GM20431 (cell line): ENCODE results near the gene PNPLA7.
"Not testable (repeated sequence)": the region's sequence is repeated elsewhere in the genome, so short reads cannot be mapped to it uniquely, and the experiment has no call there.

ENCODE experiments used
- in situ Hi-C: fragments of 300-500 bp; cut with MseI, MboI; formaldehyde crosslinking; loops from one replicate; pipeline ENCODE4 v1.15.0; 2020; ENCODE audit warnings: low sequenced_read_pairs; ENCODE audit not compliant: unreplicated experiment

The PNPLA7 gene

DNA sequence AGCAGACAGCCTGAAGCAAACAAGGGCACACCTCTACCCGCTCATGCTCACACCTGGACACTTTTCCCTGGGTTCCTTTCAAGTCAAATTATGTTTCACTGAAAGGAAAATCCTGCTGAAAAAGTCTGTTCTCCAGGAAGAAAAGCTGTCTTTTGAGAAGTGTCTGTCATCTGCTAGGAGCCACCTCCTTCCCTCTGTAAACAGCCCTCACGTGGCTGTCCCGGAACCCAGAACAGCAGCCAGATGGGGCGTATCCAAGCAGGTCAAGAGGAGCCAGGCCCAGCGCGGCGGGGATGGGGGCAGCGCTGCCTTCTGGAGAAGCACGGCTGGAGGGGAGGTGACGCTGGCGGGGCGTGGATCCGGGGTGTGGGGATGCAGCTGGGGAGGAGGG, at the start of gene PNPLA7:
Gene PNPLA7, minus strand, starts transcription at position 172 of the 391 bp plus-strand sequence. CDS start 205 bp downstream, outside the sequence.
- in situ Hi-C loops: no loop called here

- in situ Hi-C loops: no loop called here
Measured at GRCh38 chr9:137598943-137599342, 48.7 kb upstream of the PNPLA7 start.

DNA sequence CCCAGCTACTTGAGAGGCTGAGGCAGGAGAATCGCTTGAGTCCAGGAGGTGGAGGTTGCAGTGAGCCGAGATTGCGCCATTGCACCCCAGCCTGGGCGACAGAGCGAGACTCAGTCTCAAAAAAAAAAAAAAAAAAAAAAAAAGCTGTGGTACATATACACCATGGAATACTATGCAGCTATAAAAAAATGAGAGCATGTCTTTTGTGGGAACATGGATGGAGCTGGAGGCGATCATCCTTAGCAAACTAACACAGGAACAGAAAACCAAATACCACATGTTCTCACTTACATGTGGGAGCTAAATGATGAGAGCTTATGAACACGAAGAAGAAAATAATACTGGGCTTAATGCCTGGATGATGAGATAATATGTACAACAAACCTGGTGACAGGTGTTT, 46.4 kb upstream of the PNPLA7 start:
- in situ Hi-C loops: not testable (repeated sequence)

DNA sequence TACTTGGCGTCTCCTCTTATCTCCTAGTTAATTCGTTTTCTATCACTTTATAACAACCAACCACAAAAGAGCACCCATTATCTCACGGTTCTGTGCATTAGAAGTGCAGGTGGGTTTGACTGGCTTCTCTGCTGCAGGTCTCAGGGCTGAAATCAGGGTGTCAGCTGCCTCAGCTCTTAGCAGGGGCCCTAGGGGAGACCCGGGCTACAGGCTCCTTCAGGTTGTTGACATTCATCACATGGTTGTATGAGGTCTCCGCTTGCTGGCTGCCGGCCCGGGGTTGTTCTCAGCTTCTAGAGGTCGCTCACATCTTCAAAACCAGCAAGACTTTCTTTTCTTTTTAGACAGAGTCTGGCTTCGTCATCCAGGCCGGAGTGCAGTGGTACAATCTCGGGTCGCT, 43.0 kb upstream of the PNPLA7 start:
- in situ Hi-C loops: no loop called here

DNA sequence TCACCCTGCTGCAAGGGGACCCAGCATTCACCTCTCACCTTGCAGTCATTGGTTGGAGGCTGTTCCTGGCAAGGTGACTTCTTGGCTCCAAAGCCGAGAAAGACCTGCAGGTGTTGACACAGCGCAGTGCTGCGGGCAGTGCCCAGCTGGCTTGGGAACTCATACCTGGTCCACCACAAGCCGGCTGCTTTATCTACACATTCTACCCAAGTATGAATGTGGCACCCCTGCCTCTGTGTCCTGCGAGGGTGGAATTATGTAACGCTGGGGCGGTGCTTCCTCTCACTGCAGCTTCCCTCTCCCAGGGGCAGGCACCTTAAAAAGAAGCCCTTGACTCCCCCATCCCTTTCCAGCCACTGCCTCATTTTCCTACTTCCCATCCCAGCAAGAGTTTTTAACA, 42.6 kb upstream of the PNPLA7 start:
- in situ Hi-C loops: no loop called here

DNA sequence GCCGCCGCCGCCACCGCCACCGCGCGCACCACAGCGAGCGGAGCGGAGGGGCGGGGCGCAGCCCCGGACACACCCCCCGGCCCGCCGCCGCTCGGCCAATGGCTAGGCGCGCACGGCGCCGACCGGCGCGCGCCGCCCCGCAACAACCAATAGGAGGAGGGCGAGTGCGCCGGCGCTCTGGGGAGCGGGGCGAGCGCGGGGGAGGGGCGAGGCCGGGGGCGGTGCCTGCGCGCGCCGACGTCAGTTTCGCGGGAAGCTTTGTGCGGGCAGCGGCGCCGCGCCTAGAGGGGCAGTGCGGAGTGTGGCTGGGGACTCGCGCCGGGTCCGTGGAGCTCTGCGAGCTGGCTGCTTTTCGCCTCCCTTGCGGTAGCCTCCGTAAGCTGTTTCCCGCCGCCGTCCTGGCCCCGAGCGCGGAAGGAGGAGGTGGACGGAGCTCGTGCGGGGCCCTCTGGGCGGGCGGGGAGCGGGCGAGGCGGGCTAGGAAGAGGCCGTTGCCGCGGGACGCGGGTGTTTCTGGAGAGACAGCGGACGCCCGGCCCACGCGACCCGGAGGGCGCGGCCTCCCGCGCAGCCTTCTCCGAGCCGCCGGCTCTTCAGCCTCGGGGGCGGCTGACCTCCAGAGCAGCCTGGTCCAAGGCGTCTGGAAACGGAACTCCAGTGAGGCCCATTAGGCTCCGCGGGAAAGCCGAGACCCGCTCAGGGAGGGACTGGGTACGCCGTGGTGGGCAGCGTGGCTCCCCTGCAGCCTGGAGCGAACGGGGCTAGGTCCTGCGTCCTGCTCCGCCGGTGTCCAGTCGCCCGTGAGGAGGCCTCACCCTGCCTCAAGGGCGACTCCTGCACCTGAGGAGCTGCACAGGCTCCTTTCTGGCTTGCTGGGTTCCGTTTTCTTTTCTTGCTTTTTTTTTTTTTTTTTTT, 40.5 kb upstream of the PNPLA7 start, which contains the start of gene ZMYND19:
Gene ZMYND19, minus strand, starts transcription at position 44 of the 915 bp plus-strand sequence. CDS start 249 bp downstream, outside the sequence.
- in situ Hi-C loops: no loop called here

DNA sequence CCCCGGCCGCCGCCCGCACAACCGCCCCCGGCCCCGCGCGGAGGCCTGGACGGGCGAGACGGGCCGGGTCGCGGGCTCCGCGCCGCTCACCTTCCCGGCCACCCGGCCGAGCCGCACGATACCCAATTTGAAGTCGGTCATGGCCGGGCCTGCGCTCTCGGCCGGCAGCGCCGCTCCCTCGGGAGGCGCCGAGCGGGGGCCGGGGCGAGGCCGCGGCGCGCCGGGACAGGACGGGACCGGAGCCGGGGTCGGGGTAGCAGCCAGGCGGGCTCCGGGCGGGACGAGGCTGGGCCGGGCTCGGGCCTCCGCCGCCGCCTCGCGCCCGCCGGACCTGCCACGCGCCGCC, 39.9 kb upstream of the PNPLA7 start:
- in situ Hi-C loops: no loop called here

DNA sequence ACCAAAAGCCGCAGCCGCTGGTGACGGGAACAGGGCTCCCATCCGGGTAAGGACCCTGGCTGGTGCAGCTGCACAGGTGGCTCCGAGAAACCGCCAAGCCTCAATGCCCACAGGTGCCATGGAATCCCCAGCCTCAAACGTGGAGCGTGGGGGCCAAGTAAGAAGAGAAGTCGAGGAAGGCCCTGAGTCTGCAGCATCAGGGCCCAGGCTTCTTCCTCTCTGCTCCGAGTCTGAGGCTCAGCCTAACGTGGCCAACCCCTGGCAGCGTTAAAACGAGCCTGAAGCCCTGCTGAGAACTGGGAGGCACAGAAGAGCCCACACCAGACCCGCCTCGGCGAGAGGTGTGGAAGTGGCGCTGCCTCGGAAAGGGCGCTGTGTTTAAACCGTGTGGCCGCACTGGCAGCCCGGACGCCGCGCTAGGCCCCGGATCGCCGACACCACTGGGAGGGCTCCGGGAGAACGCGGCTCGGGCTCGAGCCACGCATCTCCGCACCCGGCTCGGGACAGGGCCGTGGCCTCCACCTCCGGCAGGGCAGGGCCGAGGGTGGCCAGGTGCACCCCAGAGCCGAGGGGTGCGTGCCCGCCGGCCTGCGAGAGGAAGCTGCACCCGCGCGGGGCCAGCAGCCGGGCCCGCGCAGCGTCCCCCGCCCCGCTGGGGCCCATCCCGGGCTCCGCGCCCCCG, 39.4 kb upstream of the PNPLA7 start:
- in situ Hi-C loops: no loop called here

DNA sequence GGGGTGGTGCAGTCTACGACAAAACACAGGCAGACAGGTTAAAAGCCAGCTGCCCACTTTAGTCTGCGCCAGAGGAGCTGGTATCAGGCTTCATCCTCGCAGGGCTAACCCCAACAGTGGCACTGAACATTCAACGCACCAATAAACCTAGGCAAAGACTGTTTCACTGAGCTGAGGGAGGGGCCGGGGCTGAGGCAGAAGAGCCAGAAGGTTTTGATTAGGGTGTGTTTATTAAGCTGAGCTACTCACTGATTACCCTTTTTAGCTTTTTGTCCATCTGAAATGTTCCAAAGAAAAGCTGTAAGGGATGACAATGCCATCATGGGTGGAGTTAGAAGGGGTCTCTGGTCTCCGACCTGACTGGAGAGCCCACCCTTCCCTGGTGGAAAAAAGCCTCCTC, 38.7 kb upstream of the PNPLA7 start:
- in situ Hi-C loops: no loop called here

GRCh38 chr9:137588311-137588710, 38.1 kb upstream of the PNPLA7 start:
- in situ Hi-C loops: no loop called here

DNA sequence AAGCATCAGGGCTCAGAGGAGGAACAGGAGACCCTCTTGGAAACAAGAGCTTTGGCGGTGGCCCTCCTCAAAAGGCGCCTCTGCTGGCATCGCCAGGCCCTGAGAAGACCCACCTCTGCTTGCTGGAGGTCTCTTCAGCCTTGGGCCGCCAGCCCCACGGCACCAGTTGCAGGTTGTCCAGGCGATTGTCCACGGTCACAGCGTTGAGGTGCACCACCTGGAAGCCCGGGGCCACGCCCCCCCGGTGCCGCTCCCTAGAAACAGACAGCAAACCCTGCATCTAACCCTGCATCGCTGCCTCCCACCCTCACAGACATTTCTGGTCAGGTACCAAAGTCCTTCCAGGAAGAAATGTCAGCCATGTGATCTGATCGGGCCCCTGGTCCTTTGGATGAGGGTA, 36.7 kb upstream of the PNPLA7 start:
- in situ Hi-C loops: no loop called here

DNA sequence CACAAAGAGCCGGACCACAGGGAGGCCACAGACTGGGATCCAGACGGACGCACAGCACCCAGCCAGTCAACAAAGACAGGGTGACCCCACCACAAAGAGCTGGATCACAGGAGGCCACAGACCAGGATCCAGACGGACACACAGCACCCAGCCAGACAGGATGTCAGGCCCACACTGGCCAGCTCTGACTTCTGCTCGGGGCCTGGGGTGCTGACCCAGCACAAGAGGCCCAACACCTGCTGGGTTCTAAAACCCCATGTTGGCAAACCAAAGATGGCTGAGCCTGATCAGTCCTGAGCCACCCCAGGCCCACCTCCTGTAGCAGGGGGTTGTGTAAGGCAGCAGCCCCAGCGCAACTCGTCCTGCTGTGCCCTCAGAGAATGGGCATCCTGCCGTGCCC, 33.8 kb upstream of the PNPLA7 start:
- in situ Hi-C loops: no loop called here

- in situ Hi-C loops: no loop called here
Measured at GRCh38 chr9:137583347-137583746, 33.1 kb upstream of the PNPLA7 start.

- in situ Hi-C loops: no loop called here
Measured at GRCh38 chr9:137582286-137582860, 32.2 kb upstream of the PNPLA7 start.

DNA sequence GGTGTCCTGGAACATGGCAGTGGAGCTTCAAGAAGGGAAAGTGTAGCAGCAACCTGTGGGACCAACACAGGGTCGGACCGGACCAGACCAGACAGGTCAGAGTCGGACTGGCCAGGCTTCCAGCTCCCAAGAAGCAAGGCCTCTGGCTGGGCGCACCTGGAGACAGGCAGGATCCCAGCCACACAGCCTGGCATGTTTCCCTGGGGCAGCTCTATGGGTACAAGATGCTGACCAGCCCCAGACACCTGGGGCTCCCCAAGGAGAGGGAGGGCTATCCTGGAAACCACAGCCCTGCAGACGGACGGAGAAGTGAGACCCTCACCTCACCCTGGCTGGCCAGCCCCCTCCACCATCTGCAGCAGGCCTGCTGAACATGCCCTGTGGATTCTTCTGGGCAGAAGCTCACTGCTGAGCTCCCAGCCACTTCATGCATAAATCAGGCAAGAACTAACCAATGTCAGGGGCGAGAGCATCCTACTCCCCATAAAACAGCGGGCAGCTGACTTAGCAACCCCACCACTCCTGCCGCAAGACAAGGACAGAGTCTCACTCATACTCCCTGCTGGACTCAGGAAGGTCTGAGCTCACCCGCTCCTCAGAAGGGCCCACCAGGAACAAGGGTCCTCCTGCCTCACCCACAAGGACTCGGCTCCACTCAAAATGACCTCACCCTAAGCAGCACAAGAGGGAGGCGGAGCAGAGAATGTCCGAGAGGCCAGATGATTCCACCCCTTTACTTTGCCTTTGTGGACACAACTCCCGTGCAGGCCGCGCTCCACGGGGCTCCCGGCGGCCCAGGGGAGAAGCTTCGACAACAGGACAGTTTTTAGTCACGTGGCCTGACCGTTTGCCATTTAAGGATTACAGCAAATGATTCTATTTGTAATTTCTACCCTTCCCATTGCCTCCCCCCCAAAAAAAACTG, 31.4 kb upstream of the PNPLA7 start:
- in situ Hi-C loops: no loop called here

DNA sequence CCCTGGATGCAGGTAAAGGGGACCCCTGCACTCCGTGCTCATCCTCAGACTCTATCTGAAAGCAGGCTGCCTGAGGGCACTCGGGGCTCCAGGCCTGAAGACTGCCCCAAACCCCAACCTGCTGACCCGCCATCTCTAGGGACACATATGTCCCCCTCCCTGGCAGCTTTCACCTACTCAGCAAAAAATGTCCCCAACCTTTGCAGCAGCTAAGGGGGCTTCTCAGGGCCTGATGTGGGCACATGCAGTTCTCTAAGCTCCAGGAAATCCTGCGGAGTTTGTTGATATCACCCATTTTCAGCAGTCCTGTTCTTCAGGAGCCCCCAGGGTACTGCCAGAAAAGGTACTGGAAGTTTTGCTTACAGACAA, 30.7 kb upstream of the PNPLA7 start:
- in situ Hi-C loops: no loop called here

DNA sequence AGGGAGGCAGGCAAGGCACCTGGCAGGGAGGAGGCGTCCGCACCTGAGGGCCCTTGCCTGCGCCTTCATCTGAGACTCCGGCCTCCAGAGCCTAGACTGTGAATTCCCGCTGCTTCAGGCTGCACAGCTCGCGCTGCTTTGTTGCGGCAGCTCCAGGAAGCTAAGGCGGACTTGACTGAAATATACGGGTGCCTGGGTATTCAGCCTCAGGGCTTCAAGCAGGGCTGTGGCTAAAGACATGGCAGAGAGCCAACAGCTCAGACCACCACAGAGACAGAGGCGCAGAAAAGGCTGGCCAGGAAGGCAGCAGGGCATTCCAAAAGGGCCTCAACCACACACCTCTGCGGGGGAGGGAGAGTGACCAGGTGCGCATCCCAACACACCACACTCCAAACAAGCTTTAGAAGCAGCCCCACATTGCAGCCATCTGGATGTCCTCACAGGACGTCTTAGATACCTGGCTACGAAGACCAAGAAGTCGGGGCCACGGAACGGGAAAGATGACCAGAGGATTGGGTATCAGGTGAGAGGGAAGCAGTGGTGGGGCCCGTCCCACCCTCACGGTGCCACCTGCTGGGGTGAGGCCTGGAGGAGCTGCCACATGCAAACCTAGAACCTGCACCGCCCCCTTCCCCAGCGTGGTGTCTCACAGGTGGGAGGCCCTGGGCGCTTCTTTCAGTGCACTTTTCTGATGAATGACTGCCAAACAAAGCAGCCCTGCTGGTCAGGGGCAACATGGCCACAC, 30.2 kb upstream of the PNPLA7 start:
- in situ Hi-C loops: no loop called here

- in situ Hi-C loops: no loop called here
Measured at GRCh38 chr9:137579259-137579604, 29.0 kb upstream of the PNPLA7 start.

GRCh38 chr9:137578518-137579258, 28.5 kb upstream of the PNPLA7 start, which contains the start of gene DPH7:
TSS of gene DPH7 (minus strand) at chr9:137578925. CDS start at chr9:137578777, 148 bp downstream.
- in situ Hi-C loops: no loop called here
